Psoas muscle (tissue), 8 donors: ENCODE data around the gene ATP13A1. TPM values are rescaled to one million over a fixed set of nuclear protein-coding genes. Genes with fewer than 3 reads are reported as not detected.

Source experiments
- ATAC-seq, 4 donors: fragments of 200-7000 bp; cut with Tn5 transposase; one replicate each; pipeline ENCODE4 v1.9.1; 2020; ENCODE audit warnings: moderate library complexity in 3 of 4, mild to moderate bottlenecking in 2 of 4
- DNase-seq, 2 donors: peaks; one replicate each; pipeline ENCODE4 v3.0.0-alpha.2; 2020
- H3K27ac ChIP-seq: fragments of 200-600 bp; one replicate; pipeline ENCODE4 v1.8.0; 2022
- H3K27me3 ChIP-seq, 3 donors: fragments of 200-600 bp in 1 of 3; one replicate each; pipeline versions ENCODE4 v1.6.1 to v1.8.0; 2013 to 2022; ENCODE audit warnings: low read length in 2 of 3, mild to moderate bottlenecking in 2 of 3, moderate library complexity in 1 of 3; ENCODE audit not compliant: insufficient read depth in 3 of 3
- H3K36me3 ChIP-seq, 2 donors: fragments of 200-600 bp in 1 of 2; one replicate each; pipeline versions ENCODE4 v1.6.1 to v1.8.0; 2013 to 2022; ENCODE audit warnings: low read depth in 1 of 2, mild to moderate bottlenecking in 1 of 2, moderate library complexity in 1 of 2; ENCODE audit not compliant: insufficient read depth in 1 of 2
- H3K4me1 ChIP-seq: fragments of 200-600 bp; one replicate; pipeline ENCODE4 v1.8.0; 2022
- H3K4me3 ChIP-seq: fragments of 200-600 bp; one replicate; pipeline ENCODE4 v1.8.0; 2022; ENCODE audit warnings: mild to moderate bottlenecking
- H3K9me3 ChIP-seq: fragments of 200-600 bp; one replicate; pipeline ENCODE4 v1.8.0; 2022
- WGBS, 3 donors: extraction: QIAGEN DNeasy Blood & Tissue Kit; methylation state at CpG; one replicate each; pipeline versions ENCODE4 v1.1.6 to v1.1.7; 2013; 5-methylcytosine and 5-hydroxymethylcytosine counted together
- intact Hi-C, 2 donors: fragments of 100-400 bp; cut with DNase I; formaldehyde crosslinking; loops; one replicate each; pipeline versions ENCODE4 v1.11.0 to v1.14.2; 2022
- polyA plus RNA-seq, 3 donors: library from polyadenylated mRNA; stranded (reverse); fragments of 200-250 nt; gene quantifications; one replicate each; pipeline ENCODE4 v1.2.3, GENCODE V29; 2013
- total RNA-seq, 4 donors: library from RNA; stranded (reverse); fragmentation: NEBNext Ultra II Directional in 2 of 4; extraction: Animal tissue kit (Norgen Biotek cat#: 25700) in 2 of 4; gene quantifications; one replicate each; pipeline versions ENCODE4 v1.2.1 to v1.2.4, GENCODE V29; 2021 to 2023
- TF ChIP-seq, protein P1 (sequence below): fragments of 200-600 bp; IDR thresholded peaks from one replicate; pipeline ENCODE4 v1.8.0; 2022; ENCODE audit warnings: antibody characterized with exemption
- donor health status: healthy with polysubstance abuse.
- donor health status: DM: no; HTN: no; CAD: no; lungs with moderate emphysema.
- donor health status: Bipolar disorder and iron deficiency.
- donor health status: healthy.
- donor health status: DM: yes; HTN: yes; CAD: no.
- donor health status: DM: no; HTN: no; CAD: no.
- donor health status: DM: no; HTN: no; CAD: no.
- donor health status: DM: yes; HTN: yes; CAD: no.

ATP13A1 gene
- total and polyA plus RNA-seq, 7 donors: 15.4 to 27.5 (median 20.6) TPM

GRCh38 chr19:19619849-19620210 lies 43.6 kb downstream of the ATP13A1 start:
- Histone ChIP-seq H3K4me3 (no peak overlapping the region), H3K27ac (no peak overlapping the region), H3K9me3 (no peaks in the 10 kb centered on the region), H3K4me1 (no peaks in the 10 kb centered on the region), H3K36me3 (no peaks in the 10 kb centered on the region), H3K27me3 (peaks cover 0 to 22% (median 0%) of the 10 kb centered on the region in 3 donors)
- intact Hi-C loops: no loop called here
- no peak for DNase-seq
- TF ChIP-seq, protein P1, sequence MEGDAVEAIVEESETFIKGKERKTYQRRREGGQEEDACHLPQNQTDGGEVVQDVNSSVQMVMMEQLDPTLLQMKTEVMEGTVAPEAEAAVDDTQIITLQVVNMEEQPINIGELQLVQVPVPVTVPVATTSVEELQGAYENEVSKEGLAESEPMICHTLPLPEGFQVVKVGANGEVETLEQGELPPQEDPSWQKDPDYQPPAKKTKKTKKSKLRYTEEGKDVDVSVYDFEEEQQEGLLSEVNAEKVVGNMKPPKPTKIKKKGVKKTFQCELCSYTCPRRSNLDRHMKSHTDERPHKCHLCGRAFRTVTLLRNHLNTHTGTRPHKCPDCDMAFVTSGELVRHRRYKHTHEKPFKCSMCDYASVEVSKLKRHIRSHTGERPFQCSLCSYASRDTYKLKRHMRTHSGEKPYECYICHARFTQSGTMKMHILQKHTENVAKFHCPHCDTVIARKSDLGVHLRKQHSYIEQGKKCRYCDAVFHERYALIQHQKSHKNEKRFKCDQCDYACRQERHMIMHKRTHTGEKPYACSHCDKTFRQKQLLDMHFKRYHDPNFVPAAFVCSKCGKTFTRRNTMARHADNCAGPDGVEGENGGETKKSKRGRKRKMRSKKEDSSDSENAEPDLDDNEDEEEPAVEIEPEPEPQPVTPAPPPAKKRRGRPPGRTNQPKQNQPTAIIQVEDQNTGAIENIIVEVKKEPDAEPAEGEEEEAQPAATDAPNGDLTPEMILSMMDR: no peak
- ATAC-seq: no peak
- 52 to 64% (median 56%) methylated on average over 7 of the region's 7 CpGs for WGBS, 3 donors

DNA sequence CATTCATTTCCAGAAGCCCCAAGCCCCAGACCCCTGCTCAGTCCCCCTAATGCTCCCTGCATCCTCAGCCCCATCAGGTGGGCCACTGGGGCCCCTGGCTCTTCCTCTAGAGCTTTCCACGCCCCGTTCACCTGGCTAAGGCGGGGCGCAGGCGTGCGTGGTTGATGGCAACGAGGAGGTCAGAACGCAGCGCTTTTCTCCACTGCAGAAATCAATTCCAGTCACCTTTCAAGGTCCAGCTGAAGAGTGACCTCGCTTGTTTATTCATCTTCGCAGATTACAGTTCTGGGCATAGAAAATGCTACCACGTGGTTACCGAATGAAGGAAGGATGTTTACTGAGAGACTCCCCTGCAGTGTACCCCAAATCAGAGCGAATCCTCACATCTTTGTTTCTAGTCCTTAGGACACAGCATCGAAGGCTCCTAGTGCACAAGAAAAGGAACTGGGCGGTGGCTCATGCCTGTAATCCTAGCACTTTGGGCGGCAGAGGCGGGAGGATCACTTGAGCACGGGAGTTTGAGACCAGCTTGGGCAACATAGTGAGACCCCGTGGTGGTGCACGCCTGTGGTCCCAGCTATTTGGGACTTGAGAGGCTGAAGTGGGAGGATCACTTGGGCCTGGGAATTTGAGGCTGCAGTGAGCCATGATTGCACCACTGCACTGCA lies 44.2 kb downstream of the ATP13A1 start:
- Histone ChIP-seq H3K4me1 (no peaks in the 10 kb centered on the region), H3K27me3 (peaks cover 0 to 22% (median 0%) of the 10 kb centered on the region in 3 donors), H3K4me3 (no peak overlapping the region), H3K9me3 (no peaks in the 10 kb centered on the region), H3K36me3 (no peaks in the 10 kb centered on the region), H3K27ac (no peak overlapping the region)
- no peak for DNase-seq
- intact Hi-C loops: no loop called here
- TF ChIP-seq, protein P1: no peak
- ATAC-seq: no peak
- 55 to 61% (median 60%) methylated on average over 21 of the region's 21 CpGs for WGBS, 3 donors

GRCh38 chr19:19618219-19619051 lies 45.0 kb downstream of the ATP13A1 start, which contains the start of gene PBX4:
PBX4 (minus strand) TSS chr19:19618687; CDS start chr19:19618629, 58 bp downstream.
- DNase-seq (peak; percentile 87 to 93), ATAC-seq (peak; percentile 84 to 93 (median 90))
- peaks cover 0 to 22% (median 0%) of the 10 kb centered on the region in 3 donors for H3K27me3 ChIP-seq
- no peaks in the 10 kb centered on the region for H3K36me3 ChIP-seq
- H3K9me3 ChIP-seq: no peaks in the 10 kb centered on the region
- TF ChIP-seq, protein P1: no peak
- H3K4me3 ChIP-seq: peak within 1 kb of the TSS; percentile 44
- intact Hi-C loops: no loop called here
- no peaks in the 10 kb centered on the region for H3K4me1 ChIP-seq
- H3K27ac ChIP-seq: no peak within 1 kb of the TSS
- 3 to 5% (median 4%) methylated on average over 70 to 80 of the region's 80 CpGs for WGBS, 3 donors

DNA sequence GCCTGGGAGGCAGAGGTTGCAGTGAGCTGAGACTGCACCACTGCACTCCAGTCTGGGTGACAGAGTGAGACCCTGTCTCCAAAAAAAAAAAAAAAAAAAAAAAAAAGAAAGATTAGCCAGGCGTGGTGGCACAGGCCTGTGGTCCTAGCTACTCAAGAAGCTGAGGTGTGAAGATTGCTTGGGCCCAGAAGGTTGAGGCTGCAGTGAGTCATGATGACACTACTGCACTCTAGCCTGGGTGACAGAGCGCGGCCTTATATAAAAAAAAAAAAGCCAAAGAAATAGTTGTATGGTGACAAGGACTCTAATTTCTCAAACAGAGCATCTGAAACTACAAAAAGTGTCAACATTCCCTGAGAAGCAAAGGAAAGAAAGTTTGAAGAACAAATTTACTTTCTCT lies 48.4 kb downstream of the ATP13A1 start:
- Histone ChIP-seq H3K4me3 (no peak overlapping the region), H3K36me3 (no peaks in the 10 kb centered on the region), H3K9me3 (no peaks in the 10 kb centered on the region), H3K4me1 (no peaks in the 10 kb centered on the region), H3K27me3 (peaks cover 0 to 22% (median 0%) of the 10 kb centered on the region in 3 donors), H3K27ac (no peak overlapping the region)
- intact Hi-C loops: no loop called here
- ATAC-seq (no peak), DNase-seq (no peak)
- 82 to 96% (median 95%) methylated on average over 3 of the region's 3 CpGs for WGBS, 3 donors
- TF ChIP-seq, protein P1: no peak
